H1 (cell line): ENCODE data around the gene SMG1. TPM values are rescaled to one million over a fixed set of nuclear protein-coding genes. Genes with fewer than 3 reads are reported as not detected.
"Not testable (repeated sequence)": the region's sequence is repeated elsewhere in the genome, so short reads cannot be mapped to it uniquely, and the experiment has no call there.

ENCODE experiments used
- CTCF ChIA-PET: fragments of 300-600 bp; sonication (Branson Sonifier 250); formaldehyde crosslinking; loops from one replicate; lab custom pipeline; 2021; ENCODE audit not compliant: partially characterized antibody; lab: Charles Lee
- POLR2A ChIA-PET: fragments of 300-600 bp; sonication (Branson Sonifier 250); formaldehyde crosslinking; loops from one replicate; lab custom pipeline; 2021; ENCODE audit warnings: inconsistent platforms; ENCODE audit not compliant: partially characterized antibody; lab: Charles Lee
- DNase-seq, 2 experiments: peaks; one replicate each; pipeline versions ENCODE4 v3.0.0 to v3.0.0-alpha.2; 2010 to 2022; ENCODE audit warnings: low spot score in 2 of 2, low read depth in 1 of 2, mixed read lengths in 1 of 2
- FAIRE-seq: peaks from 2 replicates; lab custom pipeline; 2011; peaks lifted over from hg19 to GRCh38; lab: Jason Lieb, UNC
- H2AFZ ChIP-seq: 2 replicates; pipeline ENCODE4 v1.8.1; 2012; ENCODE audit warnings: low read length, inconsistent platforms
- H2AK5ac ChIP-seq: 2 replicates; pipeline ENCODE4 v1.6.1; 2013; ENCODE audit warnings: low read depth, low read length
- H2BK120ac ChIP-seq: replicated peaks from 2 replicates; pipeline ENCODE3; 2013; ENCODE audit warnings: low read depth, low read length, inconsistent platforms
- H2BK12ac ChIP-seq: 2 replicates; pipeline ENCODE4 v1.6.1; 2013; ENCODE audit warnings: low read depth, low read length
- H2BK15ac ChIP-seq: 2 replicates; pipeline ENCODE4 v1.6.1; 2013; ENCODE audit warnings: low read length
- H2BK20ac ChIP-seq: 2 replicates; pipeline ENCODE4 v1.6.1; 2013; ENCODE audit warnings: low read length
- H2BK5ac ChIP-seq: 2 replicates; pipeline ENCODE4 v1.6.1; 2013; ENCODE audit warnings: low read depth, low read length
- H3K14ac ChIP-seq: 2 replicates; pipeline ENCODE4 v1.6.1; 2013; ENCODE audit warnings: inconsistent platforms; ENCODE audit not compliant: insufficient read length
- H3K18ac ChIP-seq: 2 replicates; pipeline ENCODE4 v1.6.1; 2013; ENCODE audit warnings: low read length; ENCODE audit errors: extremely low read depth
- H3K23ac ChIP-seq: 2 replicates; pipeline ENCODE4 v1.6.1; 2013; ENCODE audit warnings: inconsistent platforms; ENCODE audit not compliant: insufficient read length
- H3K23me2 ChIP-seq: 2 replicates; pipeline ENCODE4 v1.6.1; 2013; ENCODE audit warnings: low read depth, low read length
- H3K27ac ChIP-seq: 2 replicates; pipeline ENCODE4 v1.6.1; 2011; ENCODE audit warnings: low read depth, low read length, inconsistent platforms
- H3K27me3 ChIP-seq, 4 experiments: replicated peaks in 1 of 4; 1 replicate in 1 of 4; 2 replicates in 3 of 4; pipeline versions ENCODE4 v1.6.1 to v1.8.1; 2011 to 2013; ENCODE audit warnings: low read length in 3 of 4, mild to moderate bottlenecking in 3 of 4, inconsistent platforms in 2 of 4, mixed read lengths in 2 of 4, moderate library complexity in 1 of 4; ENCODE audit not compliant: control insufficient read depth in 3 of 4, insufficient read depth in 3 of 4; ENCODE audit errors: extremely low read depth in 1 of 4
- H3K36me3 ChIP-seq, 4 experiments: 2 replicates each; pipeline versions ENCODE4 v1.6.1 to v1.8.1; 2011 to 2013; ENCODE audit warnings: mild to moderate bottlenecking in 4 of 4, low read length in 3 of 4, moderate library complexity in 2 of 4, control low read depth in 1 of 4, inconsistent platforms in 1 of 4; ENCODE audit not compliant: insufficient read depth in 4 of 4, control insufficient read depth in 2 of 4
- H3K4ac ChIP-seq: replicated peaks from 2 replicates; pipeline ENCODE3; 2013; ENCODE audit warnings: low read length, low read depth, mixed read lengths, inconsistent platforms; ENCODE audit not compliant: insufficient read length
- H3K4me1 ChIP-seq, 4 experiments: replicated peaks in 1 of 4; 1 replicate in 1 of 4; 2 replicates in 3 of 4; pipeline versions ENCODE4 v1.6.1 to v1.8.1; 2011 to 2013; ENCODE audit warnings: low read length in 3 of 4, inconsistent platforms in 2 of 4, mixed read lengths in 1 of 4; ENCODE audit not compliant: insufficient read depth in 4 of 4, control insufficient read depth in 3 of 4
- H3K4me2 ChIP-seq, 2 experiments: 2 replicates each; pipeline versions ENCODE4 v1.6.1 to v1.8.1; 2011 to 2013; ENCODE audit warnings: low read depth in 2 of 2, low read length in 2 of 2, control low read depth in 1 of 2, inconsistent platforms in 1 of 2, mild to moderate bottlenecking in 1 of 2; ENCODE audit not compliant: insufficient read depth in 1 of 2
- H3K4me3 ChIP-seq, 4 experiments: fragments of 200-600, 300-600 bp in 1 of 4; sonication (generic), shearing (Covaris generic), sonication (Bioruptor Twin) in 1 of 4; 2 replicates each; pipeline versions ENCODE4 v1.5.1 to v1.8.1; 2011 to 2016; ENCODE audit warnings: low read length in 4 of 4, low read depth in 3 of 4, control low read depth in 2 of 4, inconsistent platforms in 2 of 4, mild to moderate bottlenecking in 2 of 4, mixed read lengths in 1 of 4, moderate library complexity in 1 of 4; ENCODE audit not compliant: insufficient read depth in 2 of 4; ENCODE audit errors: extremely low read depth in 1 of 4
- H3K56ac ChIP-seq: replicated peaks from 2 replicates; pipeline ENCODE3; 2013; ENCODE audit warnings: low read depth, mild to moderate bottlenecking, mixed read lengths, low read length, inconsistent platforms; ENCODE audit not compliant: insufficient read length
- H3K79me1 ChIP-seq: 2 replicates; pipeline ENCODE4 v1.6.1; 2013; ENCODE audit warnings: low read depth, low read length, control low read depth
- H3K79me2 ChIP-seq, 2 experiments: 2 replicates each; pipeline versions ENCODE4 v1.6.1 to v1.8.1; 2012 to 2013; ENCODE audit warnings: low read length in 2 of 2, mild to moderate bottlenecking in 2 of 2, inconsistent platforms in 1 of 2; ENCODE audit not compliant: insufficient read depth in 2 of 2, control insufficient read depth in 1 of 2
- H3K9ac ChIP-seq, 4 experiments: replicated peaks in 1 of 4; 1 replicate in 1 of 4; 2 replicates in 3 of 4; pipeline versions ENCODE4 v1.6.1 to v1.8.1; 2011 to 2013; ENCODE audit warnings: low read depth in 3 of 4, low read length in 3 of 4, control low read depth in 2 of 4, mild to moderate bottlenecking in 2 of 4, moderate library complexity in 2 of 4, inconsistent platforms in 1 of 4; ENCODE audit errors: extremely low read depth in 1 of 4
- H3K9me3 ChIP-seq, 2 experiments: 2 replicates each; pipeline versions ENCODE4 v1.6.1 to v1.8.1; 2012 to 2013; ENCODE audit warnings: mild to moderate bottlenecking in 2 of 2, moderate library complexity in 2 of 2, control low read depth in 1 of 2, inconsistent platforms in 1 of 2, low read depth in 1 of 2, low read length in 1 of 2, mixed read lengths in 1 of 2; ENCODE audit not compliant: insufficient read depth in 2 of 2
- H4K20me1 ChIP-seq, 2 experiments: replicated peaks in 1 of 2; 2 replicates each; pipeline versions ENCODE3 to v1.8.1; 2011 to 2013; ENCODE audit warnings: inconsistent platforms in 2 of 2, low read length in 2 of 2, mild to moderate bottlenecking in 1 of 2; ENCODE audit not compliant: insufficient read depth in 2 of 2, control insufficient read depth in 1 of 2
- H4K5ac ChIP-seq: 2 replicates; pipeline ENCODE4 v1.6.1; 2013; ENCODE audit warnings: low read length, low read depth, mixed read lengths, inconsistent platforms; ENCODE audit not compliant: insufficient read length
- H4K8ac ChIP-seq: 2 replicates; pipeline ENCODE4 v1.8.0; 2013; ENCODE audit warnings: mild to moderate bottlenecking, moderate library complexity, low read length, inconsistent platforms; ENCODE audit not compliant: insufficient read depth; ENCODE audit errors: extremely low read depth
- H4K91ac ChIP-seq: replicated peaks from 2 replicates; pipeline ENCODE3; 2013; ENCODE audit warnings: low read length, mixed read lengths, inconsistent platforms; ENCODE audit not compliant: insufficient read length
- WGBS, 2 experiments: shearing (Covaris generic) in 1 of 2; methylation state at CpG; one replicate each; pipeline versions ENCODE4 v1.1.6 to v1.1.7; 2013 to 2015; ENCODE audit warnings: low lambda C conversion rate in 2 of 2, mixed read lengths in 2 of 2, inconsistent platforms in 1 of 2, low coverage in 1 of 2, missing lambda C conversion rate in 1 of 2; ENCODE audit not compliant: insufficient replicate concordance in 2 of 2, insufficient coverage in 1 of 2, insufficient read length in 1 of 2; ENCODE audit errors: extremely low coverage in 1 of 2, missing lambda C conversion rate in 1 of 2; 5-methylcytosine and 5-hydroxymethylcytosine counted together
- polyA plus RNA-seq, 7 experiments: library from polyadenylated mRNA; depleted of rRNA in 3 of 7; stranded (reverse) in 5 of 7; unstranded in 2 of 7; fragments of >200 nt in 5 of 7; fragments of 200-250 nt in 2 of 7; gene quantifications; 1 replicate in 5 of 7; 2 replicates in 1 of 7; 4 replicates in 1 of 7; pipeline versions ENCODE4 v1.2.1 to v1.2.3, GENCODE V29; 2011 to 2013; ENCODE audit warnings: missing spikeins in 2 of 7, mixed read lengths in 2 of 7
- total RNA-seq: library from RNA; stranded (reverse); fragmentation: NEBNext Ultra II Directional; extraction: Animal tissue kit (Norgen Biotek cat#: 25700); gene quantifications from 2 replicates; pipeline ENCODE4 v1.2.1, GENCODE V29; 2021

Gene SMG1
- total and polyA plus RNA-seq, 2 of the 8 experiments (the other 6 are each of a cell fraction or from before 2014, with no cell fraction given) = 14.9 to 90.6 TPM

- H3K4ac ChIP-seq, H3K79me2 ChIP-seq, H3K9me3 ChIP-seq, H3K27me3 ChIP-seq, POLR2A ChIA-PET, H3K23me2 ChIP-seq, H3K36me3 ChIP-seq, H3K4me3 ChIP-seq, FAIRE-seq, DNase-seq, H4K20me1 ChIP-seq, H2BK15ac ChIP-seq, H4K5ac ChIP-seq, H2BK120ac ChIP-seq, H3K14ac ChIP-seq, H3K27ac ChIP-seq, H3K23ac ChIP-seq, H2BK12ac ChIP-seq, H2AK5ac ChIP-seq, H4K91ac ChIP-seq, CTCF ChIA-PET, H3K56ac ChIP-seq, H2BK5ac ChIP-seq, H3K18ac ChIP-seq, H3K4me1 ChIP-seq, H3K4me2 ChIP-seq, H2BK20ac ChIP-seq, H3K9ac ChIP-seq, H2AFZ ChIP-seq, H4K8ac ChIP-seq, H3K79me1 ChIP-seq: not testable (repeated sequence)
- WGBS, 2 experiments = 62% methylated on average over 2 of the region's 10 CpGs; no CpG with 5 or more reads in 1 of the 2 experiments
Measured at GRCh38 chr16:18757960-18758660, 168.1 kb downstream of the SMG1 start.

- H3K27ac ChIP-seq, H3K23ac ChIP-seq, H3K4me3 ChIP-seq, H3K4me2 ChIP-seq, H4K20me1 ChIP-seq, H3K18ac ChIP-seq, FAIRE-seq, H2AK5ac ChIP-seq, H3K27me3 ChIP-seq, CTCF ChIA-PET, H3K9me3 ChIP-seq, POLR2A ChIA-PET, H2AFZ ChIP-seq, H3K56ac ChIP-seq, H3K14ac ChIP-seq, H2BK12ac ChIP-seq, H3K4me1 ChIP-seq, H3K36me3 ChIP-seq, H2BK5ac ChIP-seq, H3K79me1 ChIP-seq, H4K5ac ChIP-seq, H3K9ac ChIP-seq, H3K79me2 ChIP-seq, H2BK15ac ChIP-seq, H2BK20ac ChIP-seq, DNase-seq, H3K4ac ChIP-seq, H4K91ac ChIP-seq, H3K23me2 ChIP-seq, H4K8ac ChIP-seq, H2BK120ac ChIP-seq: not testable (repeated sequence)
- 87% methylated on average over 9 of the region's 9 CpGs; no CpG with 5 or more reads in 1 of the 2 experiments for WGBS, 2 experiments
Measured at GRCh38 chr16:18756639-18757038, 169.6 kb downstream of the SMG1 start.
